ENCODE results near the gene RGS10.

RGS10 gene

DNA sequence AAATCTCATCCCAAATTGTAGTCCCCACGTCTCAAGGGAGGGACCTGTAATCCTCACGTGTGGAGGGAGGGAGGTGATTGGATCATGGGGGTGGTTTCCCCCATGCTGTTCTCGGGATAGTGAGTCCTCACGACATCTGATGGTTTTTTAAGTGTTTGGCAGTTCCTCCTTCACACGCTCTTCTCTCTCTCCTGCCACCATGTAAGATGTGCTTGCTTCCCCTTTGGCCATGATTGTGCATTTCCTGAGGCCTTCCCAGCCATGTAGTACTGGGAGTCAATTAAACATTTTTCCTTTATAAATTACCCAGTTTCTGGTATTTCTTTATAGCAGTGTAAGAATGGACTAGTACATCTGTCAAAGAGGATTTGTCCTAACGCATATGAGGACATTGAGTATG lies 59.5 kb downstream of the RGS10 start:
- Histone ChIP-seq H3K36me3 (ENCODE audit: insufficient read depth, insufficient read length, low read length) (no peaks in the 10 kb centered on the region), H3K9ac (ENCODE audit: insufficient read length, low read depth) (no peak overlapping the region), H3K27me3 (ENCODE audit: insufficient read depth, insufficient read length) (peaks cover 66% of the 10 kb centered on the region), H3K9me3 (ENCODE audit: insufficient read depth, low read length) (no peaks in the 10 kb centered on the region), H3K4me1 (ENCODE audit: insufficient read depth, insufficient read length) (peaks cover 3% of the 10 kb centered on the region), H3K4me3 (ENCODE audit: insufficient read length, low read depth) (no peak overlapping the region)
- TF ChIP-seq SUZ12 (IDR thresholded peaks at IDR 0.05; ENCODE audit: extremely low read depth, insufficient read depth, insufficient read length) = no peak
- TF ChIP-seq ZNF274 (IDR thresholded peaks at IDR 0.05; ENCODE audit: low read depth, low read length) = no peak
- no peak for TF ChIP-seq YY1 (IDR thresholded peaks at IDR 0.05; ENCODE audit: insufficient read depth, insufficient read length)
- no peak for DNase-seq (ENCODE audit: low read depth, low spot score)

- Histone ChIP-seq H3K4me1 (ENCODE audit: insufficient read depth, insufficient read length) (peaks cover 3% of the 10 kb centered on the region), H3K36me3 (ENCODE audit: insufficient read depth, insufficient read length, low read length) (no peaks in the 10 kb centered on the region), H3K9me3 (ENCODE audit: insufficient read depth, low read length) (no peaks in the 10 kb centered on the region), H3K4me3 (ENCODE audit: insufficient read length, low read depth) (no peak overlapping the region), H3K27me3 (ENCODE audit: insufficient read depth, insufficient read length) (peaks cover 70% of the 10 kb centered on the region), H3K9ac (ENCODE audit: insufficient read length, low read depth) (no peak overlapping the region)
- TF ChIP-seq YY1 (IDR thresholded peaks at IDR 0.05; ENCODE audit: insufficient read depth, insufficient read length) (no peak), SUZ12 (IDR thresholded peaks at IDR 0.05; ENCODE audit: extremely low read depth, insufficient read depth, insufficient read length) (no peak), ZNF274 (IDR thresholded peaks at IDR 0.05; ENCODE audit: low read depth, low read length) (no peak)
- DNase-seq (ENCODE audit: low read depth, low spot score) = no peak
Measured at GRCh38 chr10:119481781-119482426, 60.6 kb downstream of the RGS10 start.

GRCh38 chr10:119480667-119481066 lies 61.9 kb downstream of the RGS10 start:
- H3K36me3 ChIP-seq (ENCODE audit: insufficient read depth, insufficient read length, low read length) = no peaks in the 10 kb centered on the region
- H3K4me3 ChIP-seq (ENCODE audit: insufficient read length, low read depth) = no peak overlapping the region
- H3K4me1 ChIP-seq (ENCODE audit: insufficient read depth, insufficient read length) = peaks cover 3% of the 10 kb centered on the region
- H3K9me3 ChIP-seq (ENCODE audit: insufficient read depth, low read length) = no peaks in the 10 kb centered on the region
- peaks cover 82% of the 10 kb centered on the region for H3K27me3 ChIP-seq (ENCODE audit: insufficient read depth, insufficient read length)
- TF ChIP-seq YY1 (IDR thresholded peaks at IDR 0.05; ENCODE audit: insufficient read depth, insufficient read length) = no peak
- H3K9ac ChIP-seq (ENCODE audit: insufficient read length, low read depth) = no peak overlapping the region
- no peak for DNase-seq (ENCODE audit: low read depth, low spot score)

DNA sequence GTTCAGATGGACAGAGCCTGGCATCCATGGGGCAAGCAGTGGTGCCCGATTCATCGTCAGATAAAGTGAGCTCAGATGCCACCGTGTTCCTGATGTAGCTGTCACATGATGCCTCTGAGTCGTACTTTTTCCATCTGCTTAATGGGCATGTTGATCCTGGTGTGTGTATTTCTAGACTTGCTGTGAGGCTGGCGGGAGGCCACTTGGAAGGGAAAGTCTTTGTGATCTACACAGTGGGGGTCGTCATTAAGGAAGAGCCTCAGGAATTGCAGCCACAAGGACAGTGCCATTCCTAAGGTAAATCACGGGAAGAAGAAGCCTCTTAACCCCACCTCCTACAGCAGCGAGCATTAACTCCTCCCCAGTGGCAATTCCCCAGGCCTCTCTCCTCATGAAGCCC lies 63.0 kb downstream of the RGS10 start:
- Histone ChIP-seq H3K9ac (ENCODE audit: insufficient read length, low read depth) (no peak overlapping the region), H3K36me3 (ENCODE audit: insufficient read depth, insufficient read length, low read length) (no peaks in the 10 kb centered on the region), H3K9me3 (ENCODE audit: insufficient read depth, low read length) (no peaks in the 10 kb centered on the region), H3K4me3 (ENCODE audit: insufficient read length, low read depth) (no peak overlapping the region), H3K4me1 (ENCODE audit: insufficient read depth, insufficient read length) (peaks cover 3% of the 10 kb centered on the region), H3K27me3 (ENCODE audit: insufficient read depth, insufficient read length) (peaks cover 87% of the 10 kb centered on the region)
- DNase-seq (ENCODE audit: low read depth, low spot score) = peak; percentile 57
- no peak for TF ChIP-seq SUZ12 (IDR thresholded peaks at IDR 0.05; ENCODE audit: extremely low read depth, insufficient read depth, insufficient read length)
- TF ChIP-seq ZNF274 (IDR thresholded peaks at IDR 0.05; ENCODE audit: low read depth, low read length) = no peak
- TF ChIP-seq YY1 (IDR thresholded peaks at IDR 0.05; ENCODE audit: insufficient read depth, insufficient read length) = no peak

GRCh38 chr10:119478811-119479341 lies 63.6 kb downstream of the RGS10 start:
- peaks cover 3% of the 10 kb centered on the region for H3K4me1 ChIP-seq (ENCODE audit: insufficient read depth, insufficient read length)
- H3K36me3 ChIP-seq (ENCODE audit: insufficient read depth, insufficient read length, low read length) = no peaks in the 10 kb centered on the region
- no peaks in the 10 kb centered on the region for H3K9me3 ChIP-seq (ENCODE audit: insufficient read depth, low read length)
- DNase-seq (ENCODE audit: low read depth, low spot score) = no peak
- peaks cover 94% of the 10 kb centered on the region for H3K27me3 ChIP-seq (ENCODE audit: insufficient read depth, insufficient read length)
- TF ChIP-seq SUZ12 (IDR thresholded peaks at IDR 0.05; ENCODE audit: extremely low read depth, insufficient read depth, insufficient read length) (no peak), ZNF274 (IDR thresholded peaks at IDR 0.05; ENCODE audit: low read depth, low read length) (no peak), YY1 (IDR thresholded peaks at IDR 0.05; ENCODE audit: insufficient read depth, insufficient read length) (no peak)
- no peak overlapping the region for H3K9ac ChIP-seq (ENCODE audit: insufficient read length, low read depth)
- H3K4me3 ChIP-seq (ENCODE audit: insufficient read length, low read depth) = no peak overlapping the region

GRCh38 chr10:119478111-119478802 lies 64.3 kb downstream of the RGS10 start:
- Histone ChIP-seq H3K36me3 (ENCODE audit: insufficient read depth, insufficient read length, low read length) (no peaks in the 10 kb centered on the region), H3K4me3 (ENCODE audit: insufficient read length, low read depth) (no peak overlapping the region), H3K9ac (ENCODE audit: insufficient read length, low read depth) (no peak overlapping the region), H3K9me3 (ENCODE audit: insufficient read depth, low read length) (no peaks in the 10 kb centered on the region), H3K27me3 (ENCODE audit: insufficient read depth, insufficient read length) (peaks cover 93% of the 10 kb centered on the region), H3K4me1 (ENCODE audit: insufficient read depth, insufficient read length) (peaks cover 3% of the 10 kb centered on the region)
- no peak for DNase-seq (ENCODE audit: low read depth, low spot score)
- TF ChIP-seq YY1 (IDR thresholded peaks at IDR 0.05; ENCODE audit: insufficient read depth, insufficient read length) (no peak), ZNF274 (IDR thresholded peaks at IDR 0.05; ENCODE audit: low read depth, low read length) (no peak), SUZ12 (IDR thresholded peaks at IDR 0.05; ENCODE audit: extremely low read depth, insufficient read depth, insufficient read length) (no peak)

DNA sequence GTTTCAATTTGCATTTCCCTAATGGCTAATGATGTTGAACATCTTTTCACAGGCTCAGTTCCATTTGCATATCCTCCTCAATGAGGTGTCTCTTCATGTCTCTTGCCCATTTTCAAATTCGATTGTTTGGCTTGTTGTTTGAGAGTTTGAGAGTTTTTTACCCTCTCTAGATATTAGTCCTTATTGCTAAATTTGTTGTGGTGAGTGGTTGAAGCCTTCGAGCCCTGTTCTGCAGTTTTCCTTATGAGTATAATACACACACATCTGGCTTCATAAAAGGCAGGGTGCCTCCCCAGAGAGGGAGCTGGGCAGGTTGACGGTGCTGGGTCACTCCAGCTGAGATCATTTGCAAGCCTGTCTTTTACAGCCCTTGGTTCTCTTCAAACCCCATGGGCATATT lies 65.1 kb downstream of the RGS10 start:
- Histone ChIP-seq H3K4me3 (ENCODE audit: insufficient read length, low read depth) (no peak overlapping the region), H3K36me3 (ENCODE audit: insufficient read depth, insufficient read length, low read length) (no peaks in the 10 kb centered on the region), H3K27me3 (ENCODE audit: insufficient read depth, insufficient read length) (peaks cover 92% of the 10 kb centered on the region), H3K4me1 (ENCODE audit: insufficient read depth, insufficient read length) (peaks cover 3% of the 10 kb centered on the region), H3K9me3 (ENCODE audit: insufficient read depth, low read length) (no peaks in the 10 kb centered on the region), H3K9ac (ENCODE audit: insufficient read length, low read depth) (no peak overlapping the region)
- TF ChIP-seq ZNF274 (IDR thresholded peaks at IDR 0.05; ENCODE audit: low read depth, low read length) (no peak), YY1 (IDR thresholded peaks at IDR 0.05; ENCODE audit: insufficient read depth, insufficient read length) (no peak), SUZ12 (IDR thresholded peaks at IDR 0.05; ENCODE audit: extremely low read depth, insufficient read depth, insufficient read length) (no peak)
- DNase-seq (ENCODE audit: low read depth, low spot score) = no peak
